GM19452 (cell line): Measurements from ENCODE around the gene FEM1C.
A peak's percentile ranks its signal among the peaks of the same experiment; 100 is the strongest.

Experiments used
- ATAC-seq: cut with Tn5 transposase; IDR thresholded peaks from one replicate; pipeline ENCODE4 v1.9.1; 2021; ENCODE audit not compliant: unreplicated experiment

FEM1C gene

GRCh38 chr5:115557667-115558387 lies 13.3 kb upstream of the FEM1C start:
- ATAC-seq, result no peak

- ATAC-seq, result no peak
These were observed 11.7 kb upstream of the FEM1C start for GRCh38 chr5:115556276-115556675.

- ATAC-seq, result no peak
These were observed 10.6 kb upstream of the FEM1C start for GRCh38 chr5:115555084-115555633.

GRCh38 chr5:115553082-115553481 lies 8.5 kb upstream of the FEM1C start:
- ATAC-seq, result no peak

- no peak for ATAC-seq
These were observed 6.8 kb upstream of the FEM1C start for GRCh38 chr5:115551415-115551814.

- no peak for ATAC-seq
These were observed 4.6 kb upstream of the FEM1C start for GRCh38 chr5:115549154-115549553.

GRCh38 chr5:115548683-115549082 lies 4.1 kb upstream of the FEM1C start:
- ATAC-seq, result no peak

- ATAC-seq, result no peak
These were observed 842 bp upstream of the FEM1C start for GRCh38 chr5:115545351-115545882.

- ATAC-seq, result peak; percentile 12
These were observed 536 bp downstream of the FEM1C start for GRCh38 chr5:115544043-115544435.

- peak; percentile 29 for ATAC-seq
These were observed 1.1 kb downstream of the FEM1C start for GRCh38 chr5:115543365-115544042.

- no peak for ATAC-seq
These were observed 1.8 kb downstream of the FEM1C start for GRCh38 chr5:115542651-115543364.

- no peak for ATAC-seq
These were observed 2.5 kb downstream of the FEM1C start for GRCh38 chr5:115542086-115542485.

GRCh38 chr5:115541611-115542010 lies 3.0 kb downstream of the FEM1C start:
- no peak for ATAC-seq

- no peak for ATAC-seq
These were observed 9.0 kb downstream of the FEM1C start for GRCh38 chr5:115535479-115536035.

GRCh38 chr5:115532517-115532916 lies 12.1 kb downstream of the FEM1C start:
- no peak for ATAC-seq

GRCh38 chr5:115531787-115532367 lies 12.7 kb downstream of the FEM1C start:
- no peak for ATAC-seq

GRCh38 chr5:115531380-115531779 lies 13.2 kb downstream of the FEM1C start:
- no peak for ATAC-seq

- no peak for ATAC-seq
These were observed 14.1 kb downstream of the FEM1C start for GRCh38 chr5:115530426-115530825.

- no peak for ATAC-seq
These were observed 18.0 kb downstream of the FEM1C start for GRCh38 chr5:115526604-115527003.

- ATAC-seq, result no peak
These were observed 20.3 kb downstream of the FEM1C start for GRCh38 chr5:115524199-115524847.
